Keratinocyte (primary cell): ENCODE data around the gene GALR3. TPM values are rescaled to one million over a fixed set of nuclear protein-coding genes. Genes with fewer than 3 reads are reported as not detected.

ENCODE experiments used
- DNase-seq: peaks from one replicate; pipeline ENCODE4 v3.0.0-alpha.2; 2011; ENCODE audit warnings: low read depth, missing footprints, low spot score
- FAIRE-seq: peaks from 2 replicates; lab custom pipeline; 2011; peaks lifted over from hg19 to GRCh38; lab: Jason Lieb, UNC
- H2AFZ ChIP-seq: 2 replicates; pipeline ENCODE4 v1.6.0; 2012; ENCODE audit warnings: low read length, control low read depth, inconsistent platforms; ENCODE audit not compliant: control insufficient read depth
- H3K27ac ChIP-seq: 2 replicates; pipeline ENCODE4 v1.5.1; 2011; ENCODE audit warnings: low read length; ENCODE audit not compliant: control insufficient read depth, insufficient read depth
- H3K27me3 ChIP-seq: 3 replicates; pipeline ENCODE4 v1.6.0; 2011; ENCODE audit warnings: low read length; ENCODE audit not compliant: control insufficient read depth, insufficient read depth; ENCODE audit errors: extremely low read depth
- H3K36me3 ChIP-seq, 2 experiments: 2 replicates in 1 of 2; 3 replicates in 1 of 2; pipeline ENCODE4 v1.5.1; 2011; ENCODE audit warnings: low read length in 2 of 2, mild to moderate bottlenecking in 1 of 2; ENCODE audit not compliant: control insufficient read depth in 2 of 2, insufficient read depth in 2 of 2; ENCODE audit errors: extremely low read depth in 1 of 2
- H3K4me1 ChIP-seq: 3 replicates; pipeline ENCODE4 v1.5.1; 2011; ENCODE audit warnings: low read length; ENCODE audit not compliant: control insufficient read depth, insufficient read depth; ENCODE audit errors: extremely low read depth
- H3K4me2 ChIP-seq: 3 replicates; pipeline ENCODE4 v1.6.0; 2011; ENCODE audit warnings: low read depth, low read length; ENCODE audit not compliant: control insufficient read depth, insufficient read depth; ENCODE audit errors: extremely low read depth
- H3K4me3 ChIP-seq, 3 experiments: fragments of 200-600 bp in 1 of 3; sonication (generic) in 1 of 3; 2 replicates in 2 of 3; 3 replicates in 1 of 3; pipeline ENCODE4 v1.5.1; 2011 to 2016; ENCODE audit warnings: low read length in 3 of 3, mild to moderate bottlenecking in 3 of 3, control low read depth in 2 of 3, inconsistent platforms in 1 of 3, low read depth in 1 of 3, mixed read lengths in 1 of 3, mixed run types in 1 of 3, moderate library complexity in 1 of 3; ENCODE audit not compliant: control insufficient read depth in 2 of 3, insufficient read depth in 2 of 3; ENCODE audit errors: extremely low read depth in 1 of 3
- H3K79me2 ChIP-seq: 2 replicates; pipeline ENCODE4 v1.6.0; 2012; ENCODE audit warnings: low read length; ENCODE audit not compliant: control insufficient read depth, insufficient read depth
- H3K9ac ChIP-seq: 3 replicates; pipeline ENCODE4 v1.6.0; 2011; ENCODE audit warnings: low read length; ENCODE audit not compliant: control insufficient read depth, insufficient read depth; ENCODE audit errors: extremely low read depth
- H3K9me1 ChIP-seq: 3 replicates; pipeline ENCODE4 v1.6.0; 2011; ENCODE audit warnings: low read length; ENCODE audit not compliant: control insufficient read depth, insufficient read depth; ENCODE audit errors: extremely low read depth
- H3K9me3 ChIP-seq: 2 replicates; pipeline ENCODE4 v1.5.1; 2012; ENCODE audit warnings: low read depth, low read length; ENCODE audit not compliant: control insufficient read depth
- H4K20me1 ChIP-seq: 3 replicates; pipeline ENCODE4 v1.6.0; 2011; ENCODE audit warnings: low read length; ENCODE audit not compliant: control insufficient read depth, insufficient read depth; ENCODE audit errors: extremely low read depth
- CTCF ChIP-seq, 3 experiments: IDR thresholded peaks in 1 of 3; conservative IDR thresholded peaks in 1 of 3; optimal IDR thresholded peaks in 1 of 3; 2 replicates in 2 of 3; 3 replicates in 1 of 3; pipeline versions ENCODE3 to v1.5.1; 2011; ENCODE audit warnings: low read length in 3 of 3, mild to moderate bottlenecking in 3 of 3, moderate library complexity in 2 of 3, control low read depth in 1 of 3, inconsistent platforms in 1 of 3; ENCODE audit not compliant: insufficient read depth in 2 of 3; ENCODE audit errors: extremely low read depth in 1 of 3
- EZH2 ChIP-seq: IDR thresholded peaks from one replicate; pipeline ENCODE4 v1.6.1; 2012; ENCODE audit warnings: inconsistent platforms, mild to moderate bottlenecking, low read length, moderate library complexity
- dilution Hi-C: fragments of 300-500 bp; cut with MboI; formaldehyde crosslinking; loops from one replicate; pipeline ENCODE4 v1.7.0; 2020; ENCODE audit warnings: low sequenced_read_pairs; ENCODE audit not compliant: extremely low pct_ligation_motif_present
- polyA plus RNA-seq, 5 experiments: library from polyadenylated mRNA; depleted of rRNA in 3 of 5; stranded (reverse) in 3 of 5; stranded (forward) in 1 of 5; unstranded in 1 of 5; fragments of >200 nt; gene quantifications; 1 replicate in 1 of 5; 2 replicates in 3 of 5; 3 replicates in 1 of 5; pipeline versions ENCODE4 v1.2.1 to v1.2.3, GENCODE V29; 2011 to 2012; ENCODE audit warnings: missing spikeins in 2 of 5, low read depth in 1 of 5, low replicate concordance in 1 of 5

GALR3 gene
- polyA plus RNA-seq, 1 donor (not counting 4 experiments of a cell fraction or from before 2014, with no cell fraction given), result not detected

- Histone ChIP-seq H3K9ac (no peak overlapping the region), H3K79me2 (no peaks in the 10 kb centered on the region), H3K27ac (no peak overlapping the region), H2AFZ (no peak overlapping the region), H3K9me3 (no peaks in the 10 kb centered on the region), H3K4me3 (no peak overlapping the region), H3K4me1 (no peaks in the 10 kb centered on the region), H3K9me1 (no peaks in the 10 kb centered on the region), H3K4me2 (no peak overlapping the region), H3K27me3 (no peaks in the 10 kb centered on the region), H3K36me3 (peaks cover 26 to 31% of the 10 kb centered on the region in 2 experiments), H4K20me1 (no peaks in the 10 kb centered on the region)
- TF ChIP-seq CTCF (optimal IDR thresholded peaks at IDR 0.05 in 1 of 3, IDR thresholded peaks at IDR 0.05 in 1 of 3, conservative IDR thresholded peaks at IDR 0.05 in 1 of 3; ENCODE audit: extremely low read depth in 1 of 3, insufficient read depth in 2 of 3, low read length in 3 of 3) (no peak), EZH2 (no peak)
- FAIRE-seq (no peak), DNase-seq (no peak)
- dilution Hi-C loops, result no loop called here
Measured at GRCh38 chr22:37830093-37830842, 7.1 kb downstream of the GALR3 start.

GRCh38 chr22:37831472-37831871 is 8.3 kb downstream of the GALR3 start:
- no peaks in the 10 kb centered on the region for H3K4me1 ChIP-seq
- H3K79me2 ChIP-seq, result no peaks in the 10 kb centered on the region
- no peaks in the 10 kb centered on the region for H3K9me1 ChIP-seq
- TF ChIP-seq CTCF (optimal IDR thresholded peaks at IDR 0.05 in 1 of 3, IDR thresholded peaks at IDR 0.05 in 1 of 3, conservative IDR thresholded peaks at IDR 0.05 in 1 of 3; ENCODE audit: extremely low read depth in 1 of 3, insufficient read depth in 2 of 3, low read length in 3 of 3) (no peak), EZH2 (no peak)
- H3K36me3 ChIP-seq, result peaks cover 26 to 31% of the 10 kb centered on the region in 2 experiments
- no peaks in the 10 kb centered on the region for H3K9me3 ChIP-seq
- H4K20me1 ChIP-seq, result no peaks in the 10 kb centered on the region
- no peak overlapping the region for H3K4me2 ChIP-seq
- H2AFZ ChIP-seq, result no peak overlapping the region
- no peak overlapping the region for H3K27ac ChIP-seq
- H3K4me3 ChIP-seq, result no peak overlapping the region
- dilution Hi-C loops, result no loop called here
- no peak for DNase-seq
- H3K27me3 ChIP-seq, result no peaks in the 10 kb centered on the region
- FAIRE-seq, result no peak
- H3K9ac ChIP-seq, result no peak overlapping the region
